ENCODE measurements around the gene AKAIN1. TPM values are rescaled to one million over a fixed set of nuclear protein-coding genes. Genes with fewer than 3 reads are reported as not detected.

The AKAIN1 gene
- total RNA-seq, 1 experiment from 2014 or later, result not detected

DNA sequence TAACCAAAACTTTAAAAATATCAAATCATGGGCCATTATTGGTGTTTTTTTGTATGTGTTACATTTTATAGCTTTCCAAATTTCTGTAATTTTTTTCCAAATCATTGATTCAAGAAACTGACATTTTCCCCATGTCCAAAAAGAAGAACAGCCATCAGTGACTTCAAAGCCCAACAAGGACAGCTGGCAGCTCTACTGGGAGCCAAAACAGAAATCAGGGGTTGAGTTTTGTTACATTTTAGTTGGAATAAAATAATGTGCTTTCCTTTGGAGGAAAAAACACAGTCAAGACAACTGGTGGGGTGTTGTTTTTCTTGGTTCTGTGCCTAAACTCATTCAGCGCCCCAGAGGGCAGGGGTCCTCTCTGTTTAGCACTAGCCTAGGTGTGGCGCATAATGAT is 23.8 kb downstream of the AKAIN1 start:
- no peak for DNase-seq
- H3K27me3 ChIP-seq, result no peaks in the 10 kb centered on the region
- H3K36me3 ChIP-seq, result no peaks in the 10 kb centered on the region
- H3K4me3 ChIP-seq, result no peak overlapping the region
- no peaks in the 10 kb centered on the region for H3K9me3 ChIP-seq

DNA sequence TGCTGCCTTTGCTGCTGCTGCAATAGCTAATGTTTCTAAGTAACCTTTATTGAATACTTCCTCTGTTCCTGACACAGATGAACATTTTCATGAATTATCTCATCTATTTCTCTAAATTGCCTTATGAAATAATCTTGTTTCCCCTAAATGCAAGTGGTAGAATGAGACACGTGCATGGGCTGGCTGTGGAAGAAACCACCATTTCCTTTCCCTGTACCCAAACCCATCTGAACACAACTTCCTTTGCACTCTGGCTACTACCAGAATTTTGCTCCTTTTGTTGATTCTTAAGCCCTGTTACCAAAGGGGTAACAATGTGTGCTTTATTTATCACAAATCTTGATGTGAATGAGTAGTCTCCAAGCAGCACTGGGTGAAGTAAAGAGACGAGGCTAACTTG is 29.2 kb downstream of the AKAIN1 start:
- no peak overlapping the region for H3K4me3 ChIP-seq
- no peak for DNase-seq
- no peaks in the 10 kb centered on the region for H3K9me3 ChIP-seq
- H3K36me3 ChIP-seq, result no peaks in the 10 kb centered on the region
- H3K27me3 ChIP-seq, result no peaks in the 10 kb centered on the region

DNA sequence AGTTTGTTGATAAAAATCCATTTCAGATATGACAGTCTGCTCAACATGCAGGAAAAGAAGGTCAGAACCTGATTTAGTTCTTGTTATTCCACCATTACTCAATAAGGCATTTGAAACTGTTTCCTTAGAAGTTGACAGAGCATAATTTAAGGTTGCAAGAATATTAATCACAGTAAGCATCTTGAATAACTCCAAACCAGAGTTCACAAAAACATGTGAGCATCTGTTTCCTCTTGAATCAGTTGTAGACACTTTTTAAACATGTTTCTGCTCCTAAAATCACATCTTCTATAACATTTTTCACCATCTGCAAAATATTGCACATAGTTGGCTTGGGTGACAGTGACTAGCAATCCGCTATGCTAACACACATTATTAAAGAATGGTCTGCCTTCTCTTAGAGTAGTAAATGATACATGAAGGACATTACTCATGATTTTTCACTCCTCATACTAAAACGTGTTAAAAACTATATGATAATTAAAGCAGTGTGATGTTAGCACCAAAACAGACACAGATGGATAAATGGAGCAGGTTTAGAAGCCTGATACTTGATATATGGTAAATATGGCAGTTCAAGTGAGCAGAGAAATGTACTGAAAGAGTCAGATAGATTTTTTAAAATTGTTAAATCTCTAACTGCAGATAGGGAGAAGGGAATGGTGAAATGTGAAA is 30.3 kb downstream of the AKAIN1 start:
- H3K9me3 ChIP-seq, result no peaks in the 10 kb centered on the region
- no peaks in the 10 kb centered on the region for H3K27me3 ChIP-seq
- DNase-seq, result no peak
- no peak overlapping the region for H3K4me3 ChIP-seq
- no peaks in the 10 kb centered on the region for H3K36me3 ChIP-seq

- DNase-seq, result no peak
- Histone ChIP-seq H3K36me3 (no peaks in the 10 kb centered on the region), H3K27me3 (no peaks in the 10 kb centered on the region), H3K9me3 (no peaks in the 10 kb centered on the region), H3K4me3 (no peak overlapping the region)
These were observed 32.2 kb downstream of the AKAIN1 start for GRCh38 chr18:5164903-5165302.

DNA sequence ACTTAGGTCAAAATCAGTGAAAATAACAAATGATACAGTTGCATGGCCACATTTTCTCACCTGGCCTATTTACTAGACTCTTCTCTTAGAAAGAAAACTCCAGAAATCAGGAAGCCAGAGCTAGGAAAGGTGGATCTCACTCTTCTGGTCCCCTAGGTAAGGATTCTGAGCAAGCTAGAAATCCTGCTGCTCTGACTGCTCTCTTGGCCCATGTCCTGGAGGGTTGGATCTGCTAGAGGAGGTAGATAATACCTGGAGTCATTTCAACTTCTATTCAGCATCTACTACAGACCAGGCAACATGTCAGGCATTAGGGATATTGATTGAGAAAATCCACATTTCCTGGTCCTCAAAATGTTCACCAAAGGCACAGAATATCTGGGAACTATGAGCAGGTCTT is 34.9 kb downstream of the AKAIN1 start:
- no peaks in the 10 kb centered on the region for H3K9me3 ChIP-seq
- no peak overlapping the region for H3K4me3 ChIP-seq
- no peak for DNase-seq
- no peaks in the 10 kb centered on the region for H3K36me3 ChIP-seq
- H3K27me3 ChIP-seq, result no peaks in the 10 kb centered on the region

DNA sequence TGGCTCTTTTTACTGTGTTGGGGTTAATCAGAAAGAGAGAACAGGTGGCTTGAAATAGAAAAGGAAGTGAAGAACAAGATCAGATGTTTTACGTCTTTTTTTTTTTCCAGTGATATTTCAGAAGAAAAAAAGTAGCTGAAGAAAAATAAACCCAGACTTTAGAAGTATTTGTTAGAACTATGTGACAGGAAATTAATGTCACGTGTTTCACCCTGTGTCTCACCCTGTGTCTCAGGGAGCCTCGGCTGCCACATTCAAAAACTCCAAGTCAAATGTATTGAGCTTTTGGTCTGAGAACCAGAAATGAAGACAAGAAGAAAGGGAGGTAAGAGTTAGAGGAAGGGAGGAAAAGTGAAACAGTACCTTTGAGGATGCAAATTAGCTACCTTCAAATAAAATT is 38.0 kb downstream of the AKAIN1 start:
- Histone ChIP-seq H3K4me3 (no peak overlapping the region), H3K9me3 (no peaks in the 10 kb centered on the region), H3K36me3 (no peaks in the 10 kb centered on the region), H3K27me3 (no peaks in the 10 kb centered on the region)
- no peak for DNase-seq

GRCh38 chr18:5158587-5158986 is 38.5 kb downstream of the AKAIN1 start:
- H3K27me3 ChIP-seq, result no peaks in the 10 kb centered on the region
- H3K36me3 ChIP-seq, result no peaks in the 10 kb centered on the region
- DNase-seq, result no peak
- H3K4me3 ChIP-seq, result no peak overlapping the region
- H3K9me3 ChIP-seq, result no peaks in the 10 kb centered on the region

- Histone ChIP-seq H3K36me3 (no peaks in the 10 kb centered on the region), H3K4me3 (no peak overlapping the region), H3K9me3 (no peaks in the 10 kb centered on the region), H3K27me3 (no peaks in the 10 kb centered on the region)
- no peak for DNase-seq
These were observed 38.9 kb downstream of the AKAIN1 start for GRCh38 chr18:5158172-5158571.

DNA sequence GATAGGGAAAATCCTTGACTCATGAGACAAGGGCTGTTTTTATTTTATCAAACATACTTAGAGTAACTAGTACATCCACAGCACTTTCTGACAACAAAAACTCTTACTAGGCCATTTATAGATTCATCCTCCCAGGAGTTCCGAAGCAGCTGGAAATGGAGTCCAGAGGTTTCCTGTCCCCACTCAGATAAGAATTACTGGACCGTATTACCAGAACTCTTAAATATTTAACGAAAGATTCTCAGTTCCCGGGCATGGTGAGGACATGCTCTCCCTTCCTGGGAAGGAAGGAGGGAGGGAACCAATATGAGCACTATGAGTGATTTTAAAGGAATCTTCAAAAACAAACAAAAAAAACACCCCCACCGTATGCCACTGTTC is 41.2 kb downstream of the AKAIN1 start:
- no peaks in the 10 kb centered on the region for H3K36me3 ChIP-seq
- no peak overlapping the region for H3K4me3 ChIP-seq
- no peaks in the 10 kb centered on the region for H3K9me3 ChIP-seq
- DNase-seq, result no peak
- H3K27me3 ChIP-seq, result no peaks in the 10 kb centered on the region

DNA sequence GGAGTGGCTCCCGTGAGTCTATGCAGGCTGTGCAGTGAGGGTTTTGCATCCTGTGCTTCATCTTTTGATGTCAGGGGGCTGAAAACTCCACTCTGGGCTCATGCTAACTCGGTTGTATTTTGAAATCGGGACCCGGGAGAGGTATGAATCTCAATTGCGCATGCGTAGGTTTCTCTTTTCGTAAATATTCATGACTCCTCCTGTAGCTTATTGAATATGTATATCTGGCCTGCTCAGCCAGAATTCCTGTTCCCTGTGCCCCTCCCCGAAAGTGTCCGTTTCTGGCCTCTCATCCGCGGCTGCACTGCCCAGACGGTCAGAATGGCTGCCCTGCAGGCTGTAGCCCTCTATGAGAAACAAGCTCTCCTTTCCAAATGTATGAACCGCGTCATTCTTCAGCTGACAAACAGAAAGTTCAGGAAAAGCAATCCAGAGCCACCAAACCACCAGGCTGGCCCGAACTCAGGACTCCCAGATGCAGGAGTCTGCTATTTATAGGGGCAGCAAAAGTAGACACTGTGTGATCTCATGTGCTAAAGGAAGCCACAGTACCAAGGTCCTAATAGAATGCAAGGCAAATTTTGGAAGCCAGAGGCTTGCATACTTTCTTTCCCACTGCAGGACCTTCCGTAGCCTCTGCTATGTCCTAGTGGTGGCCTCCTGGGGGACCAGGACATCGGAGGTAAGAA is 41.7 kb downstream of the AKAIN1 start:
- DNase-seq, result no peak
- Histone ChIP-seq H3K4me3 (no peak overlapping the region), H3K9me3 (no peaks in the 10 kb centered on the region), H3K27me3 (no peaks in the 10 kb centered on the region), H3K36me3 (no peaks in the 10 kb centered on the region)

GRCh38 chr18:5152343-5153020 is 44.6 kb downstream of the AKAIN1 start:
- H3K4me3 ChIP-seq, result no peak overlapping the region
- H3K9me3 ChIP-seq, result no peaks in the 10 kb centered on the region
- 0 out of 2 replicates have a peak, but pooled peaks cover 3% of the 10 kb centered on the region for H3K27me3 ChIP-seq
- H3K36me3 ChIP-seq, result no peaks in the 10 kb centered on the region
- no peak for DNase-seq

DNA sequence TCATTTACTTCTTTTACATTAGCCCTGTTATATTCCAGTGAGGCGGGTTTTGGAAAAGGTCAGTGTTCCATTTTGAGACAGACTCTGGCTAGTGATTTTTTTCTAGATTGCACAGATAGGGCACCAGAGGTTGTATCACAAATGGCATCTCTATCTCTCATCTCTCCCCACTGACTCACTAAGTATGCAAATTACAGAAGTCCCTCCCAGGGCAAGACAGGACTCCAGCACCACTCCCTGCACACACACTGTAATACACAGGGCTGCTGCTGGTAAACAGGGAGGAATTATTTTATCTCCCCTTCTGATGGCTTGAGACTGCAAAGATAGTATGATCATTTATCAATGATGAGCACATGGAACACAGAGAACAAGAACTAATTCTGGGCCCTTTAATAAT is 46.2 kb downstream of the AKAIN1 start:
- Histone ChIP-seq H3K9me3 (no peaks in the 10 kb centered on the region), H3K4me3 (no peak overlapping the region), H3K36me3 (no peaks in the 10 kb centered on the region), H3K27me3 (0 out of 2 replicates have a peak, but pooled peaks cover 3% of the 10 kb centered on the region)
- DNase-seq, result no peak

- no peaks in the 10 kb centered on the region for H3K36me3 ChIP-seq
- H3K4me3 ChIP-seq, result no peak overlapping the region
- no peaks in the 10 kb centered on the region for H3K9me3 ChIP-seq
- no peak for DNase-seq
- H3K27me3 ChIP-seq, result 0 out of 2 replicates have a peak, but pooled peaks cover 3% of the 10 kb centered on the region
These were observed 51.0 kb downstream of the AKAIN1 start for GRCh38 chr18:5146093-5146492.

- no peak overlapping the region for H3K4me3 ChIP-seq
- no peaks in the 10 kb centered on the region for H3K9me3 ChIP-seq
- DNase-seq, result no peak
- H3K36me3 ChIP-seq, result no peaks in the 10 kb centered on the region
- 0 out of 2 replicates have a peak, but pooled peaks cover 3% of the 10 kb centered on the region for H3K27me3 ChIP-seq
These were observed 51.8 kb downstream of the AKAIN1 start for GRCh38 chr18:5145168-5145825.

DNA sequence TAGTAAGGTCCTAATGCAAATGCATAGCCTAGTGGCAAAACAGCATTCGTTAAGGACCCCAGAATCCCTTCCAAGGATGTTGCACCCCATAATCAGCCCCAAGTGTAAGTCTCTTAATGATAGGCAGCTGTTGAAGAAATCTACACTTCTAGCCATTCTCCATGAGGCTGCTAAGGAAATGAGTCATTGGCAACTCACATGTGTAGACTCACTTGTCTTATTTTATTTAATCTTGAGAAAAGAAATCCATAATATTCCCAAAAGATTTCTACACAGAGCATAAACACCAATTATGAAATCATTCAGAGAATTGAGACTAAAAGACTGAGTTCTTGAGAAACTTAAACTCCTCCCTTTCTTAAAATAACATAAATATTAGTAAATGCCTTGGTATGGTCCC is 52.4 kb downstream of the AKAIN1 start:
- Histone ChIP-seq H3K36me3 (no peaks in the 10 kb centered on the region), H3K27me3 (0 out of 2 replicates have a peak, but pooled peaks cover 3% of the 10 kb centered on the region), H3K9me3 (no peaks in the 10 kb centered on the region), H3K4me3 (no peak overlapping the region)
- no peak for DNase-seq

DNA sequence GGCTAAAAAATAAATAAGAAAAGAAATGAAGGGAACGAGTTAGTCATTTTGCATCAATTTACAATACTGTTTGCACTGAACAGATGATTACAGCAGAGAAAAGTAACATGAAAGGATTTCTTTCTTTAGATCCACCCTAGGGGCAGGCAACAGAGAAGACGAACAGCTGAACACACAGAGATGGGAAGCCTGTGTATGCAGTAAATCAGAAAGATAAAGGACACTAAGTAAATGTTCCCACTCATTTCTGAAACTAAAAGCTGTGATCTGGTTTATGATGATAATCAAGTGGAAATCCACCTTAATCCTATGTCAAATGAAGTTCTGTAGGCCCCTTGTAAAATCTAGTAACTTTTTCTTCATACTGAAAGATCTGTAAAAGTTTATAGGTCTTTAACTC is 54.2 kb downstream of the AKAIN1 start:
- H3K36me3 ChIP-seq, result no peaks in the 10 kb centered on the region
- no peaks in the 10 kb centered on the region for H3K27me3 ChIP-seq
- no peaks in the 10 kb centered on the region for H3K9me3 ChIP-seq
- no peak for DNase-seq
- no peak overlapping the region for H3K4me3 ChIP-seq

DNA sequence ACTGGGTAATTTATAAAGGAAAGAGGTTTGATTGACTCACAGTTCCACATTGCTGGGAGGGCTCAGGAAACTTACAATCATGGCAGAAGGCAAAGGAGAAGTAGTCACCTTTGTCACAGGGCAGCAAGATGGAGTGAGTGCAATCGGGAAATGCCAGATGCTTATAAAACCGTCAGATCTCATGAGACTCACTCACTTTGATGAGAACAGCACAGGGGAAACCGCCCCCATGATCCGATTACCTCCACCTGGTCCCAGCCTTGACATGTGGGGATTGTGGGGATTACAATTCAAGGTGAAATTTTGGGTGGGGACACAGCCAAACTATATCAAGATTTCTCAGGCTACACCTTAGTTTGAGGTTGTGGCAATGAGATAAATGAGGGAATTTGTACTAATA is 54.9 kb downstream of the AKAIN1 start:
- Histone ChIP-seq H3K9me3 (no peaks in the 10 kb centered on the region), H3K27me3 (no peaks in the 10 kb centered on the region), H3K36me3 (no peaks in the 10 kb centered on the region), H3K4me3 (no peak overlapping the region)
- no peak for DNase-seq
